Measurements from ENCODE around the gene EPS8. TPM values are rescaled to one million over a fixed set of nuclear protein-coding genes. Genes with fewer than 3 reads are reported as not detected.
"Not testable (repeated sequence)": the region's sequence is repeated elsewhere in the genome, so short reads cannot be mapped to it uniquely, and the experiment has no call there.

Gene EPS8
- polyA plus RNA-seq, 3 donors: 50.1 to 67.9 (median 65.5) TPM

DNA sequence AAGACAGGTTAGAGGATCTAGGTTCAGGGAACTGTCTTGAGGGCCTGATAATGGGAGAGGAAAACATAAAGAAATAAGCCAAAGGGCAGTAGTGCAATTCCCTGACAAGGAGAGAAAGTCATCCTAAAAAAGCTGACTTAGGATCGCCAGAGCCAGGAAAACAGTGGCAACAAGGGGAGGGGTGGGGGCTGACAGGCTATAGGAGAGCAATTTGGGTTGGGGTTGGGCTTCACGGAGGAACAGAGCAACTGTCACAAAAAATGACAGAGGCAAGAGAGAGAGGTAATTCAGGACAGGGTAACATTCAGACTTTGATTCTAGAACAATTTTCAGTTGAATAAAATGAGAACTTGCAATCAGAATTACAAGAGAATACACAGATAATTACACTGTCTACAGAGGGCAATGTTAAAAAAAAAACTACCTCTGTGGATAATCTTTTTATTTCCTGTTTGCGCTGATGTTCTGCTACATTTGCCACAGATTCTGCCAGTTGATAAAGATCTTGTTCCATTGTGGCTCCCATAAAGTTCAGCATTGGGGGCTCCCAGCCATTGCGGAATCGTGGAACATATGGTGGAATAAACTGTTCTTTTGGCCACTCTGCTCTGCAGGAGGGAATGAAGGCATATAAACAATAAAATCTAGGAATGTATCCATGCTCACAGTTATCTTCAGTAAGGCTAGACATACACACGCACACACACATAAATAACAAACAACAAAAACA is 138.6 kb downstream of the EPS8 start:
- no peak for DNase-seq

DNA sequence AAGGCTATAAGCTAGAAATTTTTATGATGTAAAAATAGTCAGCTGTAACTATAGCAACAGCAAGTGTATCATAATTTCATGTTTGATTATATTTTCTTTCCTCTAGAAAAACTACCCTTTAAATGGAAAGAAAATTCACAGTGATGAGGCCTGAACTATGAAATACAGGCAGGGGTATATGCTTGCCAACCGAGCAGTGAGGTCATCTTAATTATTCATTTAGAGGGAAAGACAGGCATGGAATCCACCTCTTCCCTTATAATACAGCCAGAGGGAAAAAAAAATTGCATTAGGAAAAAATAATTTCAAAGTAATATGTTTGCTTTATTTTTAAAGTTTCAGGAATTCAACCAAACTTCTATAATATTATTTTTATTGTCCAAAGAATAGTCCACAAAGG is 139.8 kb downstream of the EPS8 start:
- DNase-seq: no peak

DNA sequence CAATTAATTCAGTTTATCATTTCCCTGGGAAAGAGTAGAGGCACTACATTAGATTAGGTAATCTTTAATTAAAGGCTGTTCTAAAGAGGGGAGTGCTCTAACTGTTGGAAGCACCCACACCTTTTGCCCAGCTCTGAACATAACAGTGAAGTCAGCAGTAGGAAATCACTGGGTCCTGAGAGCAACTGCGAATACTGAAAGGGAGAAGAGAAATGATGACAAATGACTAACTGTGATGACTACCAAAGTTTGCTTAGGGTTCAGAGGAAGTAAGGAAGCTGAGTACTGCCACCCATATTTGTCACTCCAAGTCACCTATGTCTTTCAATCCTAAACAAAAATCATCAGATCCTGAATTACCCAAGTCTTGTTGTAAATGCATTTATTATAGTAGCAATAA is 140.6 kb downstream of the EPS8 start:
- DNase-seq: no peak

DNA sequence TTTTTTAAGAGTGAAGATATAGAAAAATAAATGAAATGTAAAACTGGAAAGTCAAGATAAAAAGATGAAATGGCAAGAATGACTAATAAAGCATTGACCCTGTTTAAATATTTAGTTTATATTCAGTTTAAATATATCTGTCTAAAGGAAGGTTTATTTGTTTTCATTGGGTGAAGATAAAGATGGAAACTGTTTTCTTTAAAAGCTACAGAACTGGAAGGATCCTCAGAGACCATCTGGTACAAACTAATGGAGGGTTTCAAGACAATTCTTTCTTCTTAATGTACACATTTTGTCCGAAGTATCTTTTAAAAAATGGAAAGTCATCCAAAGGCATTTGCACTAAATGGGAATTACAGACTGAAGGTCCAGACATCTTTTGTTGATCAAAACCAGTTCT is 142.6 kb downstream of the EPS8 start:
- no peak for DNase-seq

DNA sequence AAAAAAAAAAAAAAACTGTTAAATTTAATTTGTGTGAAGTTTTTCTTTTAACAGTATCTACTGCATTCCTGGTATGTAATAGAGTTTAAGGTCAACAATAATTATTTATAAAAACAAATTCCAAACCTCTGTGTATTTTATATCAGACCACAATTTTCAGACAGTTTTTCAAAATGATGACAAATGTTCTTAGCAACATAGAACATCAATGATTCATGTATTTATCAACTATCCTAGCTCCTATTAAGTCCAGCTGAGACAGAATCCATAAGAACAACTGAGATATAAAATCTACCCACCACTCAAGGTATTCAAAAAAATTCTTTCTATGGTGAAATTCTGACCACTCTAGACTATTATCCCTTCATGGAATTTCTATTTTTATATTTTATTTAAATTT is 144.5 kb downstream of the EPS8 start:
- DNase-seq: no peak

DNA sequence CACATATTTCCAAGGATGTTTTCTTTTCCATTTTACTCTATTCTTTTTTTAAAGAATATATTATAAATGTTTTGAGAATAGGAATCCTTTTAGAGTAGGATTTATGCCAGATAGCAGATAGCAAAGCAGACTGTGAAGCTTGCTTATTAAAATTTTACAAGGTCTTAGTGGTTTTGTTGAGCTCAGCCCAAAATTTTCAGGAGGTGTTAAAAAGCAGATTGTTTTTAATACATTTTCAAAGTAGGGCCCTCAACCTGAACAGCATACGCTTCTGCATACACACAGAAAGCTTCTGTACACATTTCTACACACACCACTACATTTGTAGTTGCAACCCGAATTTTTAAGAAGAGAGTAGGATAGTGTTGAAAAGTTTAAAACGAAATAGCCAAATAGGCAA is 151.0 kb downstream of the EPS8 start:
- DNase-seq: no peak

DNA sequence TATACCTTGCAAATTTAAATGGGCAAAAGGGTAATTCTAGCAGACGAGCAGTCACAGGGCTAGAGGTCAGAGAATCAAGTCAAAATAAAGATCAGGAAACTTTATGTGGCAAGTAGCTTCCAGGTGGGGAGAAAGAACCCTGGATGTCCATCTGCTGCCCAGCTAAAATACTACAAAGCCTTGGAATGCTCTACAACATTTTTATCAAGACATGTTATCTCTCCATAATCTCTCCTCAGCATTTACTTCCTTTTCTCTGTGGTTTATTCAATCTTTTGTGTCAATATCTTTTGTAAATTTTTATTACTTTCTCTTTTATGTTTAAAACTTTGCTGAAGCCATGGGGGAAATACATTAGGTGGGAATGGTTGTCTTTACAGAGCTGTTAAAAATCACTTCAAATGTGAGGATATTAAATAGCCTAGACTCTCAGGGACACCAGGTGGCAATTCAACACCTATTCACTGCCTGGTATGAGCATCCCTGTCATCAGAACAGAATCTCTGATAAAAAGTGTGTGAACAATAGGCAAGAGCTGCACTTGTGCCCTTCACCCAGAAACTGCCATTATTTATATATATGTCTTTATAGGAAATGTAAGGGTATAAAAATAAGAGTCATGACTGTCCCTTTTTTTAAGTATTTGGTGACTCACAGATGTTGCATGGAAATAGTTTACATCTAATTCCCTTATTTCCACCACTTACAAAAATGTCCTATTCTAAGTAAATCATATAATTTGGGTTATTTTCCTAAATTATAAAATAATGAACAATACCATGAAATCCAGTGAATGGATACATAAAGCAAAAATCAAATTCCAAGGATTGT is 152.9 kb downstream of the EPS8 start:
- no peak for DNase-seq

DNA sequence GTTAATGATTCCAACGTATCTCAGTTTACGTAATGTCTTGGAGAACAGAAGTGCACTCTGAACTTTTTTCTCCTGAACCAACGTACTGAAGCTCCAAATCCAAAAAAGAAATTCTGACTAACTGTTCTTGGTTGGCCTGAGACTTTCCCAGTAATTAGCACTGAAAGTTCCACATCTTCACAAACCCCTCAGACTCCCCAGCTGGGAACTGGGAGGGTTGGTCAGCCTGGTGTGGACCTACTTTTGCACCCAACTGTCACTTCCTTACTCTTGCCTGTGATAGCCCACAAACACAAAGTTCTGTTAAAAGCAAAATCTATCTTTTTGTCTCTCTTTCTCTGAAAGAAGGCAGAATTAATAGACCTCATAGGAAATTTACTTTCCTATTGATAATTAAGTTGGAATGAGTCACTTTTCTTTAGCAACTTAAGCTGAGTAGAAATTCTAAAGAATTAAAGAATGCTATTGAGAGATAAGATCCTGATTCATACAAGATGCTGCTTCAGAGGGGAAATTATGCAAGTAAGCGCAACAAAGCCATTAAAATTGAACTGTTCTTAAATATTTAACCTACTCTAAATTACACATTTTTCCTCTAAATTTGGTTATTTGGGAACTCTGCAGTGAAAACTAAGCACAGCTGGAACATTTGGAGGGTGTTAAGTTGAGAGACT is 155.0 kb downstream of the EPS8 start:
- no peak for DNase-seq

DNA sequence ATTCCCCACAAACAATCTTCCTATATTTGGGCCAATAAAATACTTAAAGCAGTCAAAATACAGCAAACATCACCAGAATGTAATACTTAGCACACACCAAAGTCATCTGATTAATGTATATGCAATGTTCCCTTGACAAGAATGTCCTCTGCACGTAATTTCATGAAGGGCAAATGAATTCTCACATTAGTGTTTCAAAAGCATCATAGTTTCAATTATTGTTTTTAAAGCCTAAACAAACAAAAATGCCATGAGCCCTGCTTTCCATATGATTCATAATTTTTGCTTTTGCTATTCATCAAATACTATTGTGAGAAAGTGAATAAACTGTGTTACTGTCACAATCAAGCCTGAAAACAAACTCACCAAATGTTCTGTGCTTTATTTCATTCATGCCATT is 156.0 kb downstream of the EPS8 start:
- no peak for DNase-seq

DNA sequence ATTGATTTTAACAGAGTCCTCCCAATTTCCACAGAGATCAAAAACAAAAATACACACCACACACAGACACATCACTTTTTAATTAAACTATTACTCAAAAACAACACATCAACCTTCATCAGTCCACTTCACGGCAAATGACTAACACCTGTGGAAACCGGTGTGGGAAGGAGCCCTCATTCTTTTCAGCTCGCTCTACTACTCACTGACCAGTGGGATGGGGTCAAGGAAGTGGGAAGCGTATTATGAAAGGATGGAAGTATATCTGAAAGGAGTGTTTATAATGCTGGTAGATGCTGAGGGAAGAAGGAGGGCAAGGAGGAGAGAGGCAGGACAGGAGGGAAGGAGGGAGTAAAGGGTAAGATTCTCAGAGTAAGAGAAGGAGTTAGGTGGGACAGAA is 156.5 kb downstream of the EPS8 start:
- DNase-seq: no peak

DNA sequence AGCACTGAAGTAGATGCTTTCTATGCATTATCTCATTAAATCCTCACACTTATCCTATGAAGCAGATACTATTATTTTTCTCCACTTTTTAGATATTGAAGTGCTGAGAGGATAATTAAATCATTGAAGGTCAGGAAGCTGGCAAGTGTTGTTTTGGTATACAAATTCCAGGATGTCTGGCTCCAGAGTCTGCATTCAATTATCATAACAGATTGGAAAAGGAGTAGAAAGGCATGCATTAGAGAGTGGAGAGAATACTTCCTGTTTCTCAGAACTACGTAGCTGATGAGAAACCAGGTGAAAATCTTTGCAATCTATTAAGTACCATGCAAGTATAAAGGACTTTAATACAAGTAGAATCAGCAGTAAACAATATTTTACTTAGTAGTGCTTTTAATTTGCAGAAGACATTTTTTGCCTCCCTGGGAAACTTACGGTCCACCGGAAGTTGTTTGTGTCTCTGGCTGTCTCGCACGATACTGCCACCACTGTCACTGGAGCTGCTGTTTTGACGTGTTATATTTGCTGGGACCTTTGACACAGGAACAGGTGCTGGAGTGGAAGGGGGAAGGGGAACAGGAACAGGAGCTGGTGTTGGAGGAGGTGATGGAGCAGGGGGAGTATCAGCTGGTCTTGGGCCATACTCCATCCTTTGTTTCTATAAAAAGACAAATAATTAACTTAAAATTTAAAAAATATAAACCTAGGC is 158.0 kb downstream of the EPS8 start:
- no peak for DNase-seq

DNA sequence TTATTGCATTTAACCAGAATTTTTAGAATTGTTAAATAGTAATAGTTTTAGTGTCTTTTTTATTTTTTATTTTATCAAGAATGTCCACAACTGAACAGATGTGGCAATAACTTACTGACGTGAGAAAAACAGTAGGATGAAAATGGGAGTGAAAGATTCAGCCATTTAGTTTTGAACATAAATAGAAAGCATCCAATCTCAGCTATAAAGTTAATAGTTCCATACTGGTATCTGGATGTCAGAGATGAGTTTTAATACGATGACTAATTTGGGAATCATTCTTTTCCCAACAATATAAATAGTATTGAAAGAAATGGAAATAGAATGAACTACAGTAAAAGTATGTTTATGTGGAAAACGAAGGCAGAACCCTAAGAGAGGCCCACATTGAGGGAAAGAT is 159.4 kb downstream of the EPS8 start:
- DNase-seq: no peak

DNA sequence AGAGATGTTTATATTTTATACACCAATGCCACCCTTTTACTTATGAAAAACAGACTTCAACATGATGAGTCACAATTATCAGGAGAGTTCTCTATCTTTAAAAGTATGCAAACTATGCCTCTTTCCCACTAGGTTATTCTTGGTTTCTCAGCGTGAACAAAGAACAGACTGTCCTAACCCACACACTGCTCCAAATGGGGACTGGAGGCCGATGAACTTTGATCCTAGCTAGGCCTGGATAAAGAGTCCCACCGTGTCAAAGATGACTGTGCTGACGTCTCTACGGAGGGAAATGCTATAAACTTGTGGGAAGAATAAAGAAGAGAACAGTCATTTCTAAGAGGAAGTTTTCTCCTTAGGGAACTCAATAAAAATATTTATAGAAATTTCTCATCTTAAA is 160.1 kb downstream of the EPS8 start:
- DNase-seq: no peak

DNA sequence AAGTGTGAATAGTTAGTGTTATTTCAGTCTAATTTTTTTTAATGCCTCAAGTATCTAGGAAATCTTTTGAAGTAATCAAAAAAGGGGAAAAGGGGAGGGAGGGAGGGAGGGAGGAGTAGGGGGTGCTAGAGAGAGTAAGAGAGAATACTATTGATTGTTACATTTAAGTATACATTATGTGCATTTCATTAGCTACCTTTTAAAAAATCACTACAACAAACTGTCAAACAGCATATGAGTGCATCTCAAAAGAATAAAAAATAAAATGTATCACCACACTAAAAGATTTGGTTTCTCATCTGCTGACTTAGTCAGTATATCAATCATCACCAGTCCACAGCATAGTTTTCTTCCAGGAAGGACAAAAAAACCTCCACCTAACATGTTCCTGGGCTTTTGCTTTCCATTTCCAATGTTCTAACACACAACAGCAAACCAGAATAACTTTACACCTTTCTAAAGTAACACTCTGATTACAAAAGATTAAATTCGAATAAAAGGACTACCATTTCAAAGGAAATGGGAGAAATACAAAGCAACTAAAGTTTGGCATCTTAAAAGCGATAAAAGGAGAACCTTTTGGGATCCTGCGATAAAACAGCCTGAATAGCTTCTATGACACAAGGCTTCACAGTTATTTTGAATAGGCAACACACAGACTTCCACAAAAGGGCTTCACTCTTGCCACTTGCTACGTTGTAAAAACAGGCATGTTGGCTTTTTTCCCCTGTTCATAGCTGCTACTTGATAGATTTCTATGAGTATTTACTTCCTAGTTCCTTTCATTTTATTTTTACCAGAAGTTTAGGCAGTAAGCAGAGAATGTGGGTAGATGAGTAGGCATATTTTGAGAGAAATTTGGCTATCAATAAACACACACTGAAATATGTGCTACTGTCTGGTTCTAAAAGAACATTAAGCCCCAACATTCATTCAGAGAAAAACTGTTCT is 160.9 kb downstream of the EPS8 start:
- no peak for DNase-seq

DNA sequence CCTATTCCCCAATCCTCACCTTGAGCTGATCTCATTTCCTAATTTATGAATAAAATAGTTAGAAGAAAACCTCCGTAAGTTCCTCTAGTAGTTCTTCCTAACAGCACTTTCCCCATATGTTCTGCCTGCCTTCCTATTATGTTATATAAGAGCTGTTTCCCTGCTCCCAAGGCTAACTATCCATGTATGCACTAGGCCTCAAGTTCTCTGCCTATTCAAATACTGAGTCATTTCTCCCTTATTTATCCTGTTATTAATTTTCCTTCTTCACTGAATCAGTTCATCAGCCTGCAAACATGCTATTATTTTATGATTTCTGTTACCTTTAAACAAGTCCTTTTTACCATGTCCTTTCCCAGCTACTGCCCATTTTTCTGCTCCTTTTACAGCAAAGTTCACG is 164.1 kb downstream of the EPS8 start:
- DNase-seq: no peak

DNA sequence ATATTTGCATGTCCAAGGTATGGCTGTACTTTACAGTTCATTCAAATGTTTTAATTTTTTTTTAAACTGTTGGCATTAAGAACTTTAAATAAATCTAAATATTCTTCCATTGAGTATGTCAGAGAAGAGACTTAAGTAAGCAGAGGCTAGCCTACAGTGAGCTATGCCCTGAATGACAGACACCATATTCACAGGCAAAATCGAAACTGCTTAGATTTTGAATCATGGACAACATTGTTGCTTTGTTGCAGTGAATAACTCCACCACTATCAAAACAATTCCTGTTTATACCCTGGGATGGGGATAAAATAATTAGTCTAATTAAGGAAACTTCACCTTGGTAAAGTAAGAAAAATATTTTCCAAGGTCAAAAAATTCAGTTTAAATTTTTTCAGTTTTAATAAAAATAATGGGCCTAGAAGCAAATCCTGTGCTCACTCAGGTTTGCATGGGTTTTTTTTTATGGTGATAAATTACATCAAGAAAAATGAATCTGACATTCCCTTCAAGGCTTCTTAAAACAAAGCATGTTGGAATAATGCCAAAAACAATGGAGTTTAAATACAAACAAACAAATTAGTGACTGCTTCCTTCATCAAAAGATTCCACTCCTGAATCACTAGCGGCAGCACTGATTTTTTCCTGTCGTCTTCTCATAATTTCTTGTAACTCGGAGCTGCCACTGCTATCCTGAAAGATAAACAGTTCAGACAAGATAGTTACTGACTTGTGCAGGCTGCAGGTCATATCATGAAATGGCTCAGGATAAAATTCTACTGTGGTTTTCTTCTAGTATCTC is 168.2 kb downstream of the EPS8 start:
- DNase-seq: no peak

DNA sequence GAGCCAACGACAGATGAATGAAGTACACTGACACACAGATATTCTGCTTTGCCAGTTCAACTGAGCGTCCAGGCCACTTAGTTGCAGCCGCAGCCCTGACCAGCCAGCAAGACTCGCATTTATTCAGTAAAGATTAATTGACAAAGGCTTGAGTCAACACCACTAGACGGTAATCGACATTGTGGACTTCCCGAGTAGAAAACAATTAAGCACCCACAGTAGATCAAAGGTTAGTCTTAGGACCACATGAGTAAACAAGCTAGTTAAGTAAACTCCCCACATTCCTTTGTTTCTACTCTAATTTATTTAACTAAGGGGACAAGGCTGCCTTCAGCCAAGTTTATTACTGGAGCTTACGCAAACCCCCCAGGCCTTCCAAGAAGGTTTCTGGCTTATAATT is 172.7 kb downstream of the EPS8 start:
- DNase-seq: not testable (repeated sequence)

DNA sequence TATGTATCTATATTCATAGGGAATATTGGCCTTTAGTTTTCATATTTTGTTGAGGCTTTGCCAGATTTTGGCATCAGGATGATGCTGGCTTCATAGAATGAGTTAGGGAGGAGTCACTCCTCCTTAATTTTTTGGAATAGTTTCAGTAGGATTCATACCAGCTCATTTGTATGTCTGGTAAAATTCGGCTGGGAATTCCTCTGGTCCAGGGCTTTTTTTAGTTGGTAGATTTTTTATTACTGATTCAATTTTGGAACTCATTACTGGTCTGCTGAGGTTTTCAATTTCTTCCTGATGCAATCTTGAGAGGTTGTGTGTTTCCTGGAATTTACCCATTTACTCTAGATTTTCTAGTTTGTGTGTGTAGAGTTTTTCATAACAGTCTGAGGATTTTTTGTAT is 175.2 kb downstream of the EPS8 start:
- no peak for DNase-seq

DNA sequence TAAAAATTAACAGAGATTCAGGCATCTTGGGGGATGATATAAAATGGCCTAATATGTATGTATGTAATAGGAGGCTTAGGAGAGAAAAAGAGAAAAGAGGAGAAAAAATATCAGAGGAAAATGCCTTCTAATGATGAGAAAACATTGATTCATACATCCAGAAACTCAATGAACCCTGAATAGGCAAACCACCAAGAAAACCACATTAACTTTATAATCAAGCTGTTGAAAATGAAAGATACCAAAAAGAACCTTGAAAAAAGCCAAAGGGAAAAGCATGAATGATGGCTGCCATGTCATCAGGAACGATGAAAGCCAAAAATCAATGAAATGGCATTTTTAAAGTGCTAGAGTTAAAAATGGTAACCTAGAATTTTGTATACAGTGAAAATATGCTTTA is 180.2 kb downstream of the EPS8 start:
- no peak for DNase-seq

DNA sequence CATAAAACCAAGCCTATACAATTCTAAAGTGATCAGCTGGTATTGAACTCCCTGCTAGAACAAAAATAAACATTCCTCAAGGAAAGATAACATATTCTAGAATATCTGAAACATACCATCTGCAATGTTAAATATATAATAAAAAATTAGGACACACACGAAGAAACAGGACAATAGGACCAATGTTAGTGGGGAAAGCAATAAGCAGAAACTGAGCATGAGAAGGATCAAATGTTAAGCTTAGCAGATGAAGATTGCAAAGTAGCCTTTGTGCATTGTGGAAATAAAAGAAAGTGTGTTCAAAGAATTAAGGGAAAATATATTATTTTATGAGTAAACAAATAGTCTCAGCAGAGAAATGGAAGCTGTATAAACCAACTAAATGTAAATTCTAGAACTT is 180.8 kb downstream of the EPS8 start:
- no peak for DNase-seq

Measured in renal pelvis (tissue), 4 donors.